ENCODE data around the gene C6orf136. TPM values are rescaled to one million over a fixed set of nuclear protein-coding genes. Genes with fewer than 3 reads are reported as not detected.

C6orf136 gene
- total and polyA plus RNA-seq, 10 of the 15 experiments (the other 5 are each of a cell fraction or from before 2014, with no cell fraction given): 5.2 to 24.1 (median 14.9) TPM

DNA sequence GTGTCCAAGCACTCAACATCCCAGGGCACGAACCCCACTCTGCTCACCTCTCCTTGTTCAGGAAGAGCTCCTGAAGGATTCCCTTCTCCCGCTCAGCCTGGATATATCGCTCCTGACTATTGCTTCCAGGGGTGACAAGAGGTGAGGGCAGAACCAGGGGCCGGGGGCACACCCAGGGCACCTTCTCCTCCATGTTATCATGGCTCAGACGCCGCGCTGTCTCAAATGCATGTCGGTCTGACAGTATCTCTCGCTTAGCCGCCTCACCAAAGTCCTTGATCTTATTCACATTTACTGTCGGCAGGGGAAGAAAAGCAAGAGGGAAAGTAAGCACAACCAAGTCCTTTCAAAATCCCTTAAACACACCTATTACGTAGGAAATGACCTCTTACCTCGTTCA is 43.0 kb upstream of the C6orf136 start:
- H3K4me3 ChIP-seq: no peak overlapping the region
- H3K27ac ChIP-seq (ENCODE audit: control insufficient read depth, insufficient read depth): no peak overlapping the region
- no peak for ATAC-seq
- intact Hi-C loops (cut with micrococcal nuclease; ENCODE audit: unreplicated experiment) (no loop called here), in situ Hi-C loops (cut with MboI) (no loop called here)
- H3K36me3 ChIP-seq (ENCODE audit: control insufficient read depth in 2 of 2, insufficient read depth in 2 of 2, low read length in 1 of 2): peaks cover 40 to 46% of the 10 kb centered on the region in 2 experiments
- H3K27me3 ChIP-seq (replicated peaks in 1 of 2; ENCODE audit: control insufficient read depth in 2 of 2, insufficient read depth in 2 of 2, low read length in 1 of 2): no peaks in the 10 kb centered on the region
- ChIA-PET CTCF (interaction anchor here (1.1 to 1.3 kb wide), 3 partner anchors 22 to 127 kb away, joined by 3 to 5 read pairs (median 3); no protein-coding TSS in a partner anchor), POLR2A (interaction anchor here (0.6 kb wide), 1 partner anchor 92 kb away, joined by 3 read pairs; no protein-coding TSS in a partner anchor), SMC1A (ENCODE audit: uncharacterized antibody, unreplicated experiment) (interaction anchor here (0.6 to 1.8 kb wide), 3 partner anchors 9 to 283 kb away, joined by 3 to 4 read pairs (median 4); no protein-coding TSS in a partner anchor), RAD21 (ENCODE audit: unreplicated experiment) (no interaction called here)
- no peak for DNase-seq (ENCODE audit: low read depth, low spot score)
- no peaks in the 10 kb centered on the region for H3K4me1 ChIP-seq (ENCODE audit: control insufficient read depth, insufficient read depth, low read length)
- no peak for FAIRE-seq
- H4K20me1 ChIP-seq (ENCODE audit: control insufficient read depth, insufficient read depth): peaks cover 3% of the 10 kb centered on the region; the same call in 1 of the 2 replicates
- no peaks in the 10 kb centered on the region for H3K79me2 ChIP-seq (ENCODE audit: control insufficient read depth, insufficient read depth, low read length)
- H2AFZ ChIP-seq (ENCODE audit: control insufficient read depth, low read depth, low read length): no peak overlapping the region
- 92% methylated on average over 13 of the region's 13 CpGs for WGBS (ENCODE audit: insufficient coverage, insufficient replicate concordance, low lambda C conversion rate, missing lambda C conversion rate)
- no TSS peak for BruUV-seq (replicated peaks)
- H3K9ac ChIP-seq (ENCODE audit: control insufficient read depth, insufficient read depth, low read length): no peak overlapping the region
- no peak for TF ChIP-seq PAX5 (IDR thresholded peaks at IDR 0.05; ENCODE audit: borderline replicate concordance, low read depth, low read length)
- TF ChIP-seq ATF7 (IDR thresholded peaks at IDR 0.05; ENCODE audit: low read depth): no peak
- no peak for TF ChIP-seq EP300 (IDR thresholded peaks at IDR 0.05; ENCODE audit: borderline replicate concordance in 1 of 2, control insufficient read depth in 1 of 2, low read depth in 2 of 2, low read length in 2 of 2)
- TF ChIP-seq, protein P1, sequence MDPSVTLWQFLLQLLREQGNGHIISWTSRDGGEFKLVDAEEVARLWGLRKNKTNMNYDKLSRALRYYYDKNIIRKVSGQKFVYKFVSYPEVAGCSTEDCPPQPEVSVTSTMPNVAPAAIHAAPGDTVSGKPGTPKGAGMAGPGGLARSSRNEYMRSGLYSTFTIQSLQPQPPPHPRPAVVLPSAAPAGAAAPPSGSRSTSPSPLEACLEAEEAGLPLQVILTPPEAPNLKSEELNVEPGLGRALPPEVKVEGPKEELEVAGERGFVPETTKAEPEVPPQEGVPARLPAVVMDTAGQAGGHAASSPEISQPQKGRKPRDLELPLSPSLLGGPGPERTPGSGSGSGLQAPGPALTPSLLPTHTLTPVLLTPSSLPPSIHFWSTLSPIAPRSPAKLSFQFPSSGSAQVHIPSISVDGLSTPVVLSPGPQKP (IDR thresholded peaks at IDR 0.05; ENCODE audit: low read depth, low read length): no peak
- TF ChIP-seq, protein P2, sequence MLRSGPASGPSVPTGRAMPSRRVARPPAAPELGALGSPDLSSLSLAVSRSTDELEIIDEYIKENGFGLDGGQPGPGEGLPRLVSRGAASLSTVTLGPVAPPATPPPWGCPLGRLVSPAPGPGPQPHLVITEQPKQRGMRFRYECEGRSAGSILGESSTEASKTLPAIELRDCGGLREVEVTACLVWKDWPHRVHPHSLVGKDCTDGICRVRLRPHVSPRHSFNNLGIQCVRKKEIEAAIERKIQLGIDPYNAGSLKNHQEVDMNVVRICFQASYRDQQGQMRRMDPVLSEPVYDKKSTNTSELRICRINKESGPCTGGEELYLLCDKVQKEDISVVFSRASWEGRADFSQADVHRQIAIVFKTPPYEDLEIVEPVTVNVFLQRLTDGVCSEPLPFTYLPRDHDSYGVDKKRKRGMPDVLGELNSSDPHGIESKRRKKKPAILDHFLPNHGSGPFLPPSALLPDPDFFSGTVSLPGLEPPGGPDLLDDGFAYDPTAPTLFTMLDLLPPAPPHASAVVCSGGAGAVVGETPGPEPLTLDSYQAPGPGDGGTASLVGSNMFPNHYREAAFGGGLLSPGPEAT (IDR thresholded peaks at IDR 0.05; ENCODE audit: low read depth): no peak
- no peak for TF ChIP-seq EZH2 (IDR thresholded peaks at IDR 0.05; ENCODE audit: borderline replicate concordance, control insufficient read depth, low read depth, low read length)
- TF ChIP-seq CHD2 (IDR thresholded peaks at IDR 0.05; ENCODE audit: borderline replicate concordance, low read depth, low read length): no peak
- no peak for TF ChIP-seq BACH1 (IDR thresholded peaks at IDR 0.05; ENCODE audit: borderline replicate concordance)
- TF ChIP-seq, protein P3, sequence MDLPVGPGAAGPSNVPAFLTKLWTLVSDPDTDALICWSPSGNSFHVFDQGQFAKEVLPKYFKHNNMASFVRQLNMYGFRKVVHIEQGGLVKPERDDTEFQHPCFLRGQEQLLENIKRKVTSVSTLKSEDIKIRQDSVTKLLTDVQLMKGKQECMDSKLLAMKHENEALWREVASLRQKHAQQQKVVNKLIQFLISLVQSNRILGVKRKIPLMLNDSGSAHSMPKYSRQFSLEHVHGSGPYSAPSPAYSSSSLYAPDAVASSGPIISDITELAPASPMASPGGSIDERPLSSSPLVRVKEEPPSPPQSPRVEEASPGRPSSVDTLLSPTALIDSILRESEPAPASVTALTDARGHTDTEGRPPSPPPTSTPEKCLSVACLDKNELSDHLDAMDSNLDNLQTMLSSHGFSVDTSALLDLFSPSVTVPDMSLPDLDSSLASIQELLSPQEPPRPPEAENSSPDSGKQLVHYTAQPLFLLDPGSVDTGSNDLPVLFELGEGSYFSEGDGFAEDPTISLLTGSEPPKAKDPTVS (IDR thresholded peaks at IDR 0.05; ENCODE audit: low read depth, low read length): no peak
- no peak for TF ChIP-seq HDAC2 (IDR thresholded peaks at IDR 0.05)
- no peak for TF ChIP-seq RAD51 (IDR thresholded peaks at IDR 0.05)
- TF ChIP-seq, protein P4, sequence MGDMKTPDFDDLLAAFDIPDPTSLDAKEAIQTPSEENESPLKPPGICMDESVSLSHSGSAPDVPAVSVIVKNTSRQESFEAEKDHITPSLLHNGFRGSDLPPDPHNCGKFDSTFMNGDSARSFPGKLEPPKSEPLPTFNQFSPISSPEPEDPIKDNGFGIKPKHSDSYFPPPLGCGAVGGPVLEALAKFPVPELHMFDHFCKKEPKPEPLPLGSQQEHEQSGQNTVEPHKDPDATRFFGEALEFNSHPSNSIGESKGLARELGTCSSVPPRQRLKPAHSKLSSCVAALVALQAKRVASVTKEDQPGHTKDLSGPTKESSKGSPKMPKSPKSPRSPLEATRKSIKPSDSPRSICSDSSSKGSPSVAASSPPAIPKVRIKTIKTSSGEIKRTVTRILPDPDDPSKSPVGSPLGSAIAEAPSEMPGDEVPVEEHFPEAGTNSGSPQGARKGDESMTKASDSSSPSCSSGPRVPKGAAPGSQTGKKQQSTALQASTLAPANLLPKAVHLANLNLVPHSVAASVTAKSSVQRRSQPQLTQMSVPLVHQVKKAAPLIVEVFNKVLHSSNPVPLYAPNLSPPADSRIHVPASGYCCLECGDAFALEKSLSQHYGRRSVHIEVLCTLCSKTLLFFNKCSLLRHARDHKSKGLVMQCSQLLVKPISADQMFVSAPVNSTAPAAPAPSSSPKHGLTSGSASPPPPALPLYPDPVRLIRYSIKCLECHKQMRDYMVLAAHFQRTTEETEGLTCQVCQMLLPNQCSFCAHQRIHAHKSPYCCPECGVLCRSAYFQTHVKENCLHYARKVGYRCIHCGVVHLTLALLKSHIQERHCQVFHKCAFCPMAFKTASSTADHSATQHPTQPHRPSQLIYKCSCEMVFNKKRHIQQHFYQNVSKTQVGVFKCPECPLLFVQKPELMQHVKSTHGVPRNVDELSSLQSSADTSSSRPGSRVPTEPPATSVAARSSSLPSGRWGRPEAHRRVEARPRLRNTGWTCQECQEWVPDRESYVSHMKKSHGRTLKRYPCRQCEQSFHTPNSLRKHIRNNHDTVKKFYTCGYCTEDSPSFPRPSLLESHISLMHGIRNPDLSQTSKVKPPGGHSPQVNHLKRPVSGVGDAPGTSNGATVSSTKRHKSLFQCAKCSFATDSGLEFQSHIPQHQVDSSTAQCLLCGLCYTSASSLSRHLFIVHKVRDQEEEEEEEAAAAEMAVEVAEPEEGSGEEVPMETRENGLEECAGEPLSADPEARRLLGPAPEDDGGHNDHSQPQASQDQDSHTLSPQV (IDR thresholded peaks at IDR 0.05): no peak
- TF ChIP-seq SRF (IDR thresholded peaks at IDR 0.05; ENCODE audit: low read depth in 2 of 2, low read length in 2 of 2): no peak
- H3K9me3 ChIP-seq (replicated peaks; ENCODE audit: control insufficient read depth, insufficient read depth, low read length): no peaks in the 10 kb centered on the region
- H3K4me2 ChIP-seq (ENCODE audit: control insufficient read depth, insufficient read depth): no peak overlapping the region
